PC-3 (cell line): ENCODE measurements around the gene STAT2.
"Not testable (repeated sequence)": the region's sequence is repeated elsewhere in the genome, so short reads cannot be mapped to it uniquely, and the experiment has no call there.

Source experiments
- CTCF ChIP-seq: fragments of 300-600 bp; sonication (generic); conservative IDR thresholded peaks from 2 replicates; pipeline ENCODE4 v1.5.1; 2017; ENCODE audit warnings: antibody characterized with exemption, low read depth, mild to moderate bottlenecking, low read length
- EZH2phosphoT487 ChIP-seq: fragments of 300-600 bp; sonication (generic); IDR thresholded peaks from 2 replicates; pipeline ENCODE4 v1.6.1; 2018; ENCODE audit warnings: mild to moderate bottlenecking, antibody characterized with exemption, low read length, borderline replicate concordance

- TF ChIP-seq CTCF, EZH2phosphoT487: not testable (repeated sequence)
Observed at GRCh38 chr12:56335527-56335926, 24.4 kb downstream of the STAT2 start.
